ENCODE measurements around the gene RRBP1.

Gene RRBP1

DNA sequence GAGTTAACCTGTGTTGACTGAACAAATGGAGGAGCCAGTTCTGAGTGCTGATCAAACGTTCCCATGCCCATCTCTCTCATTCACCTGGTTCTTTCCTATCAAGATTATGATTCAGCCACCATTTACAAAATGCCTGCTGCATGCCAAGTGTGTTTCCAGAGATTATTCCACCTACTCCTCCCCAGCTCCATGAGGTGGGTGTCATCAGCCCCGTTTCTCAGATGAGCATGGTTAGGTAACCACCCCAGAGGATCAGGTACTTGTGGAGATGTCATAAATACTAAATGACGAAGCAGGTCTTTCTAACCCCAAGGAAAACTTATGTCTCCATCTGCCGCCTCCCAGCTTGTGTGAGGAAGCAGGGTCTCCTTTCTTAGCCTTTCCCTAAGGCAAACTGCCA lies 19.8 kb upstream of the RRBP1 start:
- H3K27me3 ChIP-seq (ENCODE audit: insufficient read depth, low read length): no peaks in the 10 kb centered on the region
- H3K27ac ChIP-seq (ENCODE audit: low read depth, low read length, poor library complexity, severe bottlenecking): no peak overlapping the region
- no peaks in the 10 kb centered on the region for H4K20me1 ChIP-seq (ENCODE audit: insufficient read depth, low read length)
- no peak overlapping the region for H3K4me2 ChIP-seq (ENCODE audit: low read length)
- H3K9me2 ChIP-seq (ENCODE audit: low read depth, low read length): no peaks in the 10 kb centered on the region
- H3K9ac ChIP-seq (ENCODE audit: low read length): no peak overlapping the region
- no peaks in the 10 kb centered on the region for H3K36me3 ChIP-seq (ENCODE audit: insufficient read depth, low read length)
- no peak for TF ChIP-seq EZH2 (IDR thresholded peaks at IDR 0.05; ENCODE audit: borderline replicate concordance, low read length)
- TF ChIP-seq, protein P1, sequence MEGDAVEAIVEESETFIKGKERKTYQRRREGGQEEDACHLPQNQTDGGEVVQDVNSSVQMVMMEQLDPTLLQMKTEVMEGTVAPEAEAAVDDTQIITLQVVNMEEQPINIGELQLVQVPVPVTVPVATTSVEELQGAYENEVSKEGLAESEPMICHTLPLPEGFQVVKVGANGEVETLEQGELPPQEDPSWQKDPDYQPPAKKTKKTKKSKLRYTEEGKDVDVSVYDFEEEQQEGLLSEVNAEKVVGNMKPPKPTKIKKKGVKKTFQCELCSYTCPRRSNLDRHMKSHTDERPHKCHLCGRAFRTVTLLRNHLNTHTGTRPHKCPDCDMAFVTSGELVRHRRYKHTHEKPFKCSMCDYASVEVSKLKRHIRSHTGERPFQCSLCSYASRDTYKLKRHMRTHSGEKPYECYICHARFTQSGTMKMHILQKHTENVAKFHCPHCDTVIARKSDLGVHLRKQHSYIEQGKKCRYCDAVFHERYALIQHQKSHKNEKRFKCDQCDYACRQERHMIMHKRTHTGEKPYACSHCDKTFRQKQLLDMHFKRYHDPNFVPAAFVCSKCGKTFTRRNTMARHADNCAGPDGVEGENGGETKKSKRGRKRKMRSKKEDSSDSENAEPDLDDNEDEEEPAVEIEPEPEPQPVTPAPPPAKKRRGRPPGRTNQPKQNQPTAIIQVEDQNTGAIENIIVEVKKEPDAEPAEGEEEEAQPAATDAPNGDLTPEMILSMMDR (IDR thresholded peaks at IDR 0.05; ENCODE audit: low read length): no peak
- H3K4me1 ChIP-seq (ENCODE audit: insufficient read depth, low read length, severe bottlenecking): no peaks in the 10 kb centered on the region
- H3K9me3 ChIP-seq (ENCODE audit: low read length): no peaks in the 10 kb centered on the region
- no peaks in the 10 kb centered on the region for H3K79me2 ChIP-seq (ENCODE audit: insufficient read depth, low read length)
- no peak overlapping the region for H3K4me3 ChIP-seq (ENCODE audit: low read depth, low read length, poor library complexity, severe bottlenecking)
- no peak overlapping the region for H2AFZ ChIP-seq (ENCODE audit: low read length)
- no peaks in the 10 kb centered on the region for H3F3A ChIP-seq (ENCODE audit: insufficient read depth, low read length)

DNA sequence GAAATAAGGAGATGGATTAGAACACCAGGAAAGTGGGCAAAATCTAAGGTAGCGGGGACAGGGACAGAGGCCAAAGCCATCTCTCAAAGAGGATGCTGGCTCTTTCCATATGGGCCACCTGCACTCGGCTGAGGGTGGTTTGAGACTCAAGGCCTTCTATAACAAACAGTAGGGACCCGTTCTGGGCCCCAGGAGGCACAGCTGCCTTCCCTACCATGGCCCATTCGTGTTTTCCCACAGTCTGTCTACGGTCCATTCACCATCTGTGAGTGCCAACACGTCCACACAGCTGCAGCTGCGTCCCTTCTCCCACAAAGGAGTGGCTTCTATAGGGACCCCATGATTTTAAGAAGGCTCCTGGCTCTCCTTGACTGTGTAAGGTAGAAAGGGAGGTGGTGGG lies 18.6 kb upstream of the RRBP1 start:
- Histone ChIP-seq H3K4me1 (ENCODE audit: insufficient read depth, low read length, severe bottlenecking) (no peaks in the 10 kb centered on the region), H3K4me3 (ENCODE audit: low read depth, low read length, poor library complexity, severe bottlenecking) (no peak overlapping the region), H2AFZ (ENCODE audit: low read length) (no peak overlapping the region), H3K9ac (ENCODE audit: low read length) (no peak overlapping the region), H3K4me2 (ENCODE audit: low read length) (no peak overlapping the region), H3K9me2 (ENCODE audit: low read depth, low read length) (no peaks in the 10 kb centered on the region), H3K27ac (ENCODE audit: low read depth, low read length, poor library complexity, severe bottlenecking) (no peak overlapping the region), H3K27me3 (ENCODE audit: insufficient read depth, low read length) (no peaks in the 10 kb centered on the region), H3K9me3 (ENCODE audit: low read length) (no peaks in the 10 kb centered on the region), H4K20me1 (ENCODE audit: insufficient read depth, low read length) (no peaks in the 10 kb centered on the region), H3F3A (ENCODE audit: insufficient read depth, low read length) (no peaks in the 10 kb centered on the region), H3K79me2 (ENCODE audit: insufficient read depth, low read length) (no peaks in the 10 kb centered on the region), H3K36me3 (ENCODE audit: insufficient read depth, low read length) (no peaks in the 10 kb centered on the region)
- TF ChIP-seq EZH2 (IDR thresholded peaks at IDR 0.05; ENCODE audit: borderline replicate concordance, low read length): no peak
- TF ChIP-seq, protein P1 (IDR thresholded peaks at IDR 0.05; ENCODE audit: low read length): no peak

DNA sequence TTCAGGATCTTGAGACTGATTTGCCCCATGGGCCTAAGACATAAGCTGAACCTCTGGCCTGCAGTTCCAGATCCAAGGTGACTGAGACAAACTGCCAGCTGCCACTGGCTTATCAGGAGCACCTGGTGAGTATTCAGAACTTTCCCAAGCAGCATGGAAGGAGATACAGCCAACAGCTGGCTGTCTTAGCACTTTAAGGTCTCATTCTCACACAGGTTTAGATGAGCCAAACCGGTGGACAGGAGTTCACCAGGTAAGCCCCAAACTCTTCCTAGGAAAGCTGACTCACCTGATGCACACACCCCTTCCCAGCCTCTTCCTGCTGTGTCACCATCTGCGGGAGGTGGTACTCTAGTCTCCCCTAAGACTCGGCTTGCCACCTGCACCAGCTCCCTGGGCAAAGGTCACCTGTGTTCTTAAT lies 17.9 kb upstream of the RRBP1 start, which contains the start of gene BANF2:
BANF2 (plus strand) TSS at position 36 of the 421 bp plus-strand sequence. CDS start 25,060 bp downstream, outside the sequence.
- Histone ChIP-seq H2AFZ (ENCODE audit: low read length) (no peak within 1 kb of the TSS), H3K4me2 (ENCODE audit: low read length) (no peak within 1 kb of the TSS), H3K27me3 (ENCODE audit: insufficient read depth, low read length) (no peaks in the 10 kb centered on the region), H3K9ac (ENCODE audit: low read length) (no peak within 1 kb of the TSS), H3K4me3 (ENCODE audit: low read depth, low read length, poor library complexity, severe bottlenecking) (no peak within 1 kb of the TSS), H4K20me1 (ENCODE audit: insufficient read depth, low read length) (no peaks in the 10 kb centered on the region), H3K79me2 (ENCODE audit: insufficient read depth, low read length) (no peaks in the 10 kb centered on the region), H3K9me3 (ENCODE audit: low read length) (no peaks in the 10 kb centered on the region), H3K27ac (ENCODE audit: low read depth, low read length, poor library complexity, severe bottlenecking) (no peak within 1 kb of the TSS), H3K4me1 (ENCODE audit: insufficient read depth, low read length, severe bottlenecking) (no peaks in the 10 kb centered on the region), H3K9me2 (ENCODE audit: low read depth, low read length) (no peaks in the 10 kb centered on the region), H3K36me3 (ENCODE audit: insufficient read depth, low read length) (no peaks in the 10 kb centered on the region), H3F3A (ENCODE audit: insufficient read depth, low read length) (no peaks in the 10 kb centered on the region)
- no peak for TF ChIP-seq EZH2 (IDR thresholded peaks at IDR 0.05; ENCODE audit: borderline replicate concordance, low read length)
- TF ChIP-seq, protein P1 (IDR thresholded peaks at IDR 0.05; ENCODE audit: low read length): no peak

All from OCI-LY1 (cell line).